ENCODE results near the gene LEFTY1. TPM values are rescaled to one million over a fixed set of nuclear protein-coding genes. Genes with fewer than 3 reads are reported as not detected.
"Not testable (repeated sequence)": the region's sequence is repeated elsewhere in the genome, so short reads cannot be mapped to it uniquely, and the experiment has no call there.

Gene LEFTY1
- total RNA-seq, 2 experiments from 2014 or later, result not detected

DNA sequence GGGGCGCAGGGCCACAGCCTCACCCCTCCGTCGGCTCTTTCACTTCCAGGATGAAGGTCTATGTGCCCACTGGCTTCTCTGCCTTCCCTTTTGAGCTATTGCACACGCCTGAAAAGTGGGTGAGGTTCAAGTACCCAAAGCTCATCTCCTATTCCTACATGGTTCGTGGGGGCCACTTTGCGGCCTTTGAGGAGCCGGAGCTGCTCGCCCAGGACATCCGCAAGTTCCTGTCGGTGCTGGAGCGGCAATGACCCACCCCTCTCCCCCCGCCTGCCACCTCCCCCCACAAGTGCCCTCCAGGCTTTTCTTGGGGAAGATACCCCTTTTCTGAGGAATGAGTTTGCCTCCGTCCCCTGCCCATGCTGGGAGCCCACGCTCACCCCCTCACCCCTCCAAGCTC, 43.8 kb downstream of the LEFTY1 start:
- ChIA-PET CTCF (interaction anchor here (0.6 to 1.9 kb wide), 2 partner anchors 10 to 372 kb away, joined by 3 to 5 read pairs; no protein-coding TSS in a partner anchor), POLR2A (interaction anchor here (0.5 kb wide), 1 partner anchor 65 kb away, joined by 3 read pairs; no protein-coding TSS in a partner anchor)

DNA sequence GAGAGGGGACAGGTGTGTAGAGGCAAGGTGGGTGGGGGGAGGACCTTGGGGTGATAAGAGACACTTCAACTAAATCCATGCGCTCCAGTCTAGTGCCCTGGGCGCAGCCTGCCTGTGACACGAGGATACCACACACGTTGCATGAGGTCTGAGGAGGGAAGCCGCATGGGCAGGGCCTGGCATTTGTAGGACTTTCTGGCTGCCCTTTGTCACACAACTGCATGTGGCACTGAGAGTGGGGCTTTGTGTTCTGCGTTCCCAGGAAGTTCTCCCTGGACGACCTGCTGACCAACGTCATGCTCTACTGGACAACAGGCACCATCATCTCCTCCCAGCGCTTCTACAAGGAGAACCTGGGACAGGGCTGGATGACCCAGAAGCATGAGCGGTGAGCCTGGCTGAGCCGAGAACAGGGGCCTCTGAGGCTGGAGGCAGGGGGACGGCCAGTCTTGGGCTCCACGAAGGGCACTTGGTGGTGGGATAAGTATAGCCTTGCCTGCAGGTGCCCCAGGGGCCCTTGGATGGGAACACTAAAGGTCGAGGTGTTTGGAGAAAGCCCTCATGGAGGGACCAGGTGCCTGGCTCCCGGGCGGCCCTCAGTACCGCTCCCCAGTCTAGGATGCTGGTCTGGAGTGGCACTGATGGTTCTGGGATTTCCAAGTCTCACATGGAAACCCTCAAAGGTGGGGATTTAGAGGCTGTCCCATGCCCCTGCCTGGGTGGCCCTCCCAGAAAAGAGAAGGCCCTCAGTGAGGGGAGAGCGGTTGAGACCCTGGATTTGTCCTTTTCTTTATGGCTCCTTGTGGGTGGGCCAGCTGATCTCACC, 44.5 kb downstream of the LEFTY1 start:
- ChIA-PET POLR2A (interaction anchor here (0.5 kb wide), 1 partner anchor 64 kb away, joined by 3 read pairs; no protein-coding TSS in a partner anchor), CTCF (interaction anchor here (0.6 to 1.9 kb wide), 2 partner anchors 9 to 371 kb away, joined by 3 to 5 read pairs; no protein-coding TSS in a partner anchor)

DNA sequence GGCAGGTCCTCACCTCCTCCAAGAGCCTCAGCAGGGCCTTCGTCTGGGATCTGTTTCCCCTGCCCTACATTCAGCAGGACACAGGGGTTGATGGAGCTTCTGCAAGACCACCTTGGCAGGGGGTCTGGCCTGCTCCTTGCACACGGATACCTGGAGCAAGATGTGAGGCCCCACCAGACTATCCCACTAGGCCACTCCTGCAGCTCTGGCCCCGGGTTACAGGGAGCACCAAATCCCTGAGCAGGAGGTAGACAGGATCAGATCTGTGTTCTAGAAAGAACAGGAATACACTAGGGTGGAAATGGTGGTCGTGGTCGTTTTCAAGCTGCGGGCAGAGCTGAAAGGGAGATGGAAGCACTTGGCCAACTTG, 45.5 kb downstream of the LEFTY1 start:
- ChIA-PET POLR2A (no interaction called here), CTCF (no interaction called here)

DNA sequence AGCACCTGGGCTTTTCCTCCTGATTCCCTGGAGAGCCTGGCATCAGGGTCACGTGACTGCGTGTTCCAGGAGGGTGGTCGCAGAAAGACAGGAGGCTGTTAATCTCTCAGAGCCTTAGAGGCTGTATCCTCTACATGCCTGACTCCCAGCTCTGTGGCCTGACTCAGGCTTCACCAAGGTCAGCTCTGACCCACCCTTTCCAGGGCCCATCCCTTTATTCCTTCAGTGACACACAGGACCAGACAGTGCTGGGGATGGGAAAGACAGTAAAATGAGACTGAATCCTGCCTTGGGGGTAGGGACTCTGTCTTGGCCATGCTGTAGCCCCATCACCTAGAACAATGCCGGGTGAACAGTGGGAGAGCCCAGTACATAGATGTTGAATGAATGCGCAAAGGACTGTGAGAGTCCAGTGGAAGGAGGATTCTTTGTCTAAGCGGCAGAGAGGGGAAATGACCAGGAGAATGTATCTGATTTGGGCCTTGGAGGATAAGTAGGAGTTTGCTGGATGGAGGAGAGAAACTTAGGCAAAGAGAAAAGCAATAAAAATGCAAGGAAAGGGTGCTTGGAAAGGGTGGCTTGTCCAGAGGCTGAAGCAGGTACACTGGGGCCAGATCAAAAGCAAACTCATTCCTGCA, 46.0 kb downstream of the LEFTY1 start:
- POLR2A ChIA-PET, result no interaction called here
- CTCF ChIA-PET, result no interaction called here

DNA sequence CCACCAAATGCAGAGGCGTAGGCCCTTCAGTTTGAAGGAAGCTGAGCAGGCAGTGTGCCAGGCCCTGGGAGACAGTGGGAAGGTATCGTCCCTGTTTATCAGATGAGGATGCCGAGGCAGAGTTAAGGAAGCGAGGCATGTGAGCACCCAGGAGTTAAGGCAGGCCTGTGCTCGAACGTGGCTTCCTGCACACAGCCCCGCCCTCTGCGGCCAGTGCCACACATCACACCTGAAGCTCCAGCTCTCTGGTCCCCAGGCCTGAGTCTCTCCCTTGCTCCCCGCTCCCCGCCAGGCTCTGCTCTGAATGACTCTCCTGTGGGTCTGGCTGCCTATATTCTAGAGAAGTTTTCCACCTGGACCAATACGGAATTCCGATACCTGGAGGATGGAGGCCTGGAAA, 46.9 kb downstream of the LEFTY1 start:
- ChIA-PET CTCF (no interaction called here), POLR2A (no interaction called here)

DNA sequence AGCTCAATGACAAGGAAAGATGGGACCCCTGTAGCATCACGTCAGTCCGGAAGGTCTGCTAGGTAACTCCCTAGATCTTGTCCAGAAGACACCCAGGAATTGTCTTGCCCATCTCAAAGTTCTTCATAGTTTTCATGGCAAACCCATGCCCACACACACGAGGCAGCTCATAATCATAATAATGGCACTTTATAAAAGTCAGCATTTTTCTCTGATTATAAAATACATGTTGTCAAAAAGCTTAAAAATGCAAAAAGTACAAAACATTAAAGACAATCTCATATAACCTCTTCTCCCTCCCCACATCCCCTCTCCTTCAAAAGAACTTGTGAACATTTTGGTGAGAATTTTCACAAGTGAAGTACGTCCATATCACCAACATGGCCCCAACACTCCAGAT, 48.2 kb downstream of the LEFTY1 start:
- ChIA-PET CTCF (interaction anchor here (1.2 kb wide), 1 partner anchor 70 kb away, joined by 4 read pairs; no protein-coding TSS in a partner anchor), POLR2A (no interaction called here)

DNA sequence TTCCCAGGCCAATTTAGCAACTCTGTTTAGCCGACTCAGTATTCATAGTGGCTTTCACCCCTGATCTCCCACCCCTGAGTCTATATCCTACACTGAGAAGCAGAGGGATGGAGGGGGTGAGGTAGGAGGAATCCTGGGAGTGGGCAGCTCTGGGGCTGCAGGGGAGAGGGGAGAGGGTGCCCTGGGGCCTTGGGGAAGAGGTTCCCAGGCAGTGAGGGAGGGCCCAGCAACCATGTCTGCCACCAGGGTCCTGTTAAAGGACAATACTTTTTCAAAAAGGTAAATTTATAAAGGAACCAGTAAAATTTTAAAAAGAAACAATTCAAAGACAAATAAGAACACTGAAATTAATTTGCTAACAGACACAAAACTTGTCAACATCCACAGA, 48.7 kb downstream of the LEFTY1 start:
- POLR2A ChIA-PET, result no interaction called here
- CTCF ChIA-PET, result interaction anchor here (1.2 kb wide), 1 partner anchor 71 kb away, joined by 4 read pairs; no protein-coding TSS in a partner anchor

DNA sequence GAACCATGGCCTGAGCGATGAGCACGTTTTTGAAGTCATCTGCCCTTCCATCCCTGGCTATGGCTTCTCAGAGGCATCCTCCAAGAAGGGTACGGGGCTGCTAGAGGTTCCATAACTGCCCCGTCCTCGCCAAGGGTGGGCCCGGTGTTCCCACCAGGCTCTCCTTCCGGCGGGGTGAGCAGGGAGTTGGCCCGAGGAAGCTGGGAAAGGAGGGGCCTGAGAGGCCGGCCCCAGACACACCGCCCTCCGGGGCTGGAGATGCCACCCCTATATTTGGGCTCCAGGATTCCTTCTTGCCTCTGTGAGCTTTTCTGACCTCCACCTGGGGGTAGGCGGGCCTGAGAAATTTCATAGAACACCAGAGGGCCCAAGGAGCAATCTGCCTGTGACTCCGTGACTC, 50.2 kb downstream of the LEFTY1 start:
- ChIA-PET POLR2A (interaction anchor here (0.6 kb wide), 1 partner anchor 186 kb away, joined by 3 read pairs; the partner anchor contains the start of gene ENAH), CTCF (no interaction called here)

DNA sequence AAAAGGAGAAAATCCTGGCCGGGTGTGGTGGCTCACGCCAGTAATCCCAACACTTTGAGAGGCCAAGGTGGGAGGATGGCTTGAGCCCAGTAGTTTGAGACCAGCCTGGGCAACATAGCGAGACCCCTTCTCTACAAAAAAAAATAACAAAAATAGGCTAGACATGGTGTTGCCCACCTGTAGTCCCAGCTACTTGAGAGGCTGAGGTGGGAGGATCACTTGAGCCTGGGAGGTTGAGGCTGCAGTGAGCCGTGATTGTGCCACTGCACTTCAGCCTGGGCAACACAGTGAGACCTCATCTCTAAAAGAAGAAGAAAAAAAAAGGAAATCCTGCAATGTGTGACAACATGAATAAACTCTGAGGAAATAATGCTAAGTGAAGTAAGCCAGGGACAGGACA, 52.6 kb downstream of the LEFTY1 start:
- CTCF ChIA-PET, POLR2A ChIA-PET: not testable (repeated sequence)

Other genes starting within 250 kb of the LEFTY1 start
- 1 to 10 TPM in 1 of 2 experiments, under 1 TPM in 1; 0.53 to 1.1 TPM for gene ENAH, start 236.0 kb downstream of the LEFTY1 start, total RNA-seq
- gene SRP9, start 111.3 kb downstream of the LEFTY1 start, total RNA-seq, result 100 to 1,000 TPM; 331 to 336 TPM
- gene EPHX1, start 79.0 kb downstream of the LEFTY1 start, total RNA-seq, result 1 to 10 TPM; 1.8 to 2.4 TPM
- gene TMEM63A, start 6.8 kb downstream of the LEFTY1 start, total RNA-seq, result 10 to 100 TPM; 30.4 to 31.3 TPM
- gene PYCR2, start 35.1 kb upstream of the LEFTY1 start, total RNA-seq, result 100 to 1,000 TPM; 134 to 140 TPM
- not detected for gene LEFTY2, start 52.1 kb upstream of the LEFTY1 start, total RNA-seq
- gene SDE2, start 110.2 kb upstream of the LEFTY1 start, total RNA-seq, result 10 to 100 TPM; 21.4 to 21.8 TPM
- gene H3-3A, start 173.6 kb upstream of the LEFTY1 start, total RNA-seq, result 100 to 1,000 TPM; 370 to 382 TPM